ENCODE results near the gene IL36RN.

- TF ChIP-seq CTCF (conservative IDR thresholded peaks at IDR 0.05 in 1 of 2, IDR thresholded peaks at IDR 0.05 in 1 of 2; ENCODE audit: extremely low read depth in 1 of 2, insufficient read depth in 1 of 2, low read depth in 1 of 2, low read length in 2 of 2) (no peak), EZH2 (IDR thresholded peaks at IDR 0.05; ENCODE audit: borderline replicate concordance, low read length) (no peak)
These were observed 37.7 kb upstream of the IL36RN start for GRCh38 chr2:113021312-113021711.

Measured in mammary epithelial cell (primary cell).